Stimulated activated CD4-positive, alpha-beta T cell treated with anti-CD3 and anti-CD28 coated beads, Interleukin-1b, Interleukin-23, amount 100 ng/mL, for 48 hours (primary cell): ENCODE data around the gene DCBLD2.

Source experiments
- DNase-seq: peaks from one replicate; pipeline ENCODE4 v3.0.0-alpha.2; 2020

Gene DCBLD2

GRCh38 chr3:98827221-98827920 is 74.1 kb downstream of the DCBLD2 start:
- DNase-seq, result no peak

- DNase-seq, result no peak
Measured at GRCh38 chr3:98826126-98826525, 75.4 kb downstream of the DCBLD2 start.

- DNase-seq, result no peak
Measured at GRCh38 chr3:98824256-98824655, 77.2 kb downstream of the DCBLD2 start.

GRCh38 chr3:98823791-98824190 is 77.7 kb downstream of the DCBLD2 start:
- DNase-seq, result no peak

- no peak for DNase-seq
Measured at GRCh38 chr3:98821063-98821462, 80.4 kb downstream of the DCBLD2 start.

GRCh38 chr3:98817547-98818041 is 83.9 kb downstream of the DCBLD2 start:
- DNase-seq, result no peak

- no peak for DNase-seq
Measured at GRCh38 chr3:98814817-98815420, 86.6 kb downstream of the DCBLD2 start.

GRCh38 chr3:98812851-98813374 is 88.6 kb downstream of the DCBLD2 start:
- DNase-seq, result no peak

GRCh38 chr3:98811048-98811447 is 90.4 kb downstream of the DCBLD2 start:
- DNase-seq, result no peak

GRCh38 chr3:98809557-98809956 is 91.9 kb downstream of the DCBLD2 start:
- DNase-seq, result no peak

GRCh38 chr3:98808071-98808470 is 93.4 kb downstream of the DCBLD2 start:
- DNase-seq, result no peak

- no peak for DNase-seq
Measured at GRCh38 chr3:98807561-98807960, 93.9 kb downstream of the DCBLD2 start.

- DNase-seq, result no peak
Measured at GRCh38 chr3:98807011-98807410, 94.5 kb downstream of the DCBLD2 start.

- DNase-seq, result no peak
Measured at GRCh38 chr3:98806521-98806920, 95.0 kb downstream of the DCBLD2 start.

- no peak for DNase-seq
Measured at GRCh38 chr3:98805571-98805970, 95.9 kb downstream of the DCBLD2 start.

GRCh38 chr3:98801043-98801747 is 100.3 kb downstream of the DCBLD2 start:
- no peak for DNase-seq

GRCh38 chr3:98800401-98800800 is 101.1 kb downstream of the DCBLD2 start:
- no peak for DNase-seq

GRCh38 chr3:98799479-98799878 is 102.0 kb downstream of the DCBLD2 start:
- DNase-seq, result no peak

GRCh38 chr3:98798820-98799219 is 102.7 kb downstream of the DCBLD2 start:
- DNase-seq, result no peak

GRCh38 chr3:98797905-98798304 is 103.6 kb downstream of the DCBLD2 start:
- DNase-seq, result no peak

- DNase-seq, result no peak
Measured at GRCh38 chr3:98796334-98796733, 105.2 kb downstream of the DCBLD2 start.

GRCh38 chr3:98793971-98794370 is 107.5 kb downstream of the DCBLD2 start:
- no peak for DNase-seq
